ENCODE data around the gene GNAZ.

Gene GNAZ

GRCh38 chr22:23163665-23164064 lies 93.3 kb downstream of the GNAZ start:
- DNase-seq, result no peak
- Mint-ChIP-seq H3K4me3 (no peak overlapping the region), H3K4me1 (ENCODE audit: low read depth in 2 of 2) (peaks cover 0 to 7% of the 10 kb centered on the region in 2 donors), H3K27ac (no peak overlapping the region), H3K9me3 (no peaks in the 10 kb centered on the region), H3K27me3 (peaks cover 0 to 12% of the 10 kb centered on the region in 2 donors), H3K36me3 (ENCODE audit: insufficient read depth) (no peaks in the 10 kb centered on the region)
- no peak for ATAC-seq (replicated peaks)

- no peaks in the 10 kb centered on the region for H3K9me3 Mint-ChIP-seq
- ATAC-seq (replicated peaks) (no peak), DNase-seq (no peak)
- no peak overlapping the region for H3K27ac Mint-ChIP-seq
- peaks cover 0 to 12% of the 10 kb centered on the region in 2 donors for H3K27me3 Mint-ChIP-seq
- peaks cover 0 to 7% of the 10 kb centered on the region in 2 donors for H3K4me1 Mint-ChIP-seq (ENCODE audit: low read depth in 2 of 2)
- no peaks in the 10 kb centered on the region for H3K36me3 Mint-ChIP-seq (ENCODE audit: insufficient read depth)
- H3K4me3 Mint-ChIP-seq, result no peak overlapping the region
These were observed 93.8 kb downstream of the GNAZ start for GRCh38 chr22:23164091-23164490.

- DNase-seq, result no peak
- Mint-ChIP-seq H3K27ac (no peak overlapping the region), H3K36me3 (ENCODE audit: insufficient read depth) (no peaks in the 10 kb centered on the region)
These were observed 95.9 kb downstream of the GNAZ start for GRCh38 chr22:23166042-23166831.

GRCh38 chr22:23166841-23167616 lies 96.7 kb downstream of the GNAZ start:
- ATAC-seq (replicated peaks) (no peak), DNase-seq (no peak)
- Mint-ChIP-seq H3K36me3 (ENCODE audit: insufficient read depth) (no peaks in the 10 kb centered on the region), H3K9me3 (no peaks in the 10 kb centered on the region), H3K27me3 (peaks cover 0 to 12% of the 10 kb centered on the region in 2 donors), H3K4me3 (no peak overlapping the region), H3K4me1 (ENCODE audit: low read depth in 2 of 2) (peaks cover 0 to 7% of the 10 kb centered on the region in 2 donors), H3K27ac (no peak overlapping the region)

More at GRCh38 chr22:23166042-23166831, 95.9 kb downstream of the GNAZ start:
- Mint-ChIP-seq H3K27me3 (peaks cover 0 to 12% of the 10 kb centered on the region in 2 donors), H3K4me3 (no peak overlapping the region), H3K4me1 (ENCODE audit: low read depth in 2 of 2) (peaks cover 0 to 7% of the 10 kb centered on the region in 2 donors), H3K9me3 (no peaks in the 10 kb centered on the region)
- ATAC-seq (replicated peaks), result no peak

GRCh38 chr22:23168391-23169042 lies 98.2 kb downstream of the GNAZ start:
- no peak for DNase-seq
- Mint-ChIP-seq H3K27ac (no peak overlapping the region), H3K4me3 (no peak overlapping the region), H3K27me3 (peaks cover 0 to 12% of the 10 kb centered on the region in 2 donors), H3K36me3 (ENCODE audit: insufficient read depth) (no peaks in the 10 kb centered on the region), H3K4me1 (ENCODE audit: low read depth in 2 of 2) (peaks cover 0 to 4% of the 10 kb centered on the region in 2 donors), H3K9me3 (no peaks in the 10 kb centered on the region)
- ATAC-seq (replicated peaks), result no peak

- ATAC-seq (replicated peaks) (no peak), DNase-seq (no peak)
- H3K4me1 Mint-ChIP-seq (ENCODE audit: low read depth in 2 of 2), result peaks cover 3 to 6% of the 10 kb centered on the region in 2 donors
- H3K36me3 Mint-ChIP-seq (ENCODE audit: insufficient read depth), result no peaks in the 10 kb centered on the region
- no peak overlapping the region for H3K27ac Mint-ChIP-seq
- H3K9me3 Mint-ChIP-seq, result no peaks in the 10 kb centered on the region
- H3K4me3 Mint-ChIP-seq, result no peak overlapping the region
- H3K27me3 Mint-ChIP-seq, result peaks cover 0 to 12% of the 10 kb centered on the region in 2 donors
These were observed 98.7 kb downstream of the GNAZ start for GRCh38 chr22:23169043-23169406.
